Immature natural killer cell (primary cell): ENCODE data around the gene LOXL4. TPM values are rescaled to one million over a fixed set of nuclear protein-coding genes. Genes with fewer than 3 reads are reported as not detected.

Experiments used
- DNase-seq, 3 donors: peaks; one replicate each; pipeline ENCODE4 v3.0.0; 2022; ENCODE audit warnings: mixed read lengths in 1 of 3
- H3K27ac Mint-ChIP-seq, 6 donors: one replicate each; pipeline ENCODE4 v1.8.0; 2020; ENCODE audit warnings: mixed read lengths in 6 of 6, mild to moderate bottlenecking in 5 of 6, inconsistent platforms in 4 of 6, moderate library complexity in 3 of 6
- H3K27me3 Mint-ChIP-seq, 3 donors: one replicate each; pipeline ENCODE4 v1.8.0; 2020 to 2021; ENCODE audit warnings: low read depth in 3 of 3, mild to moderate bottlenecking in 3 of 3, mixed read lengths in 3 of 3, moderate library complexity in 3 of 3, inconsistent platforms in 1 of 3
- H3K36me3 Mint-ChIP-seq, 3 donors: one replicate each; pipeline ENCODE4 v1.8.0; 2020; ENCODE audit warnings: mixed read lengths in 3 of 3, inconsistent platforms in 2 of 3, mild to moderate bottlenecking in 2 of 3
- H3K4me1 Mint-ChIP-seq, 2 donors: one replicate each; pipeline ENCODE4 v1.8.0; 2020; ENCODE audit warnings: inconsistent platforms in 2 of 2, mild to moderate bottlenecking in 2 of 2, mixed read lengths in 2 of 2, moderate library complexity in 1 of 2
- H3K4me3 Mint-ChIP-seq, 5 donors: one replicate each; pipeline ENCODE4 v1.8.0; 2020; ENCODE audit warnings: mild to moderate bottlenecking in 5 of 5, mixed read lengths in 5 of 5, inconsistent platforms in 3 of 5, moderate library complexity in 3 of 5
- H3K9me3 Mint-ChIP-seq, 6 donors: one replicate each; pipeline ENCODE4 v1.8.0; 2020; ENCODE audit warnings: mild to moderate bottlenecking in 6 of 6, mixed read lengths in 6 of 6, inconsistent platforms in 4 of 6, moderate library complexity in 3 of 6
- polyA plus RNA-seq, 3 donors: library from polyadenylated mRNA; unstranded; fragments of 300-500 nt; fragmentation: Illumina TruSeq; gene quantifications; one replicate each; pipeline ENCODE4 v1.2.3, GENCODE V29; 2021

The LOXL4 gene
- polyA plus RNA-seq: under 1 TPM in 1 of 3 donors, not detected in 2; 0.18 TPM

DNA sequence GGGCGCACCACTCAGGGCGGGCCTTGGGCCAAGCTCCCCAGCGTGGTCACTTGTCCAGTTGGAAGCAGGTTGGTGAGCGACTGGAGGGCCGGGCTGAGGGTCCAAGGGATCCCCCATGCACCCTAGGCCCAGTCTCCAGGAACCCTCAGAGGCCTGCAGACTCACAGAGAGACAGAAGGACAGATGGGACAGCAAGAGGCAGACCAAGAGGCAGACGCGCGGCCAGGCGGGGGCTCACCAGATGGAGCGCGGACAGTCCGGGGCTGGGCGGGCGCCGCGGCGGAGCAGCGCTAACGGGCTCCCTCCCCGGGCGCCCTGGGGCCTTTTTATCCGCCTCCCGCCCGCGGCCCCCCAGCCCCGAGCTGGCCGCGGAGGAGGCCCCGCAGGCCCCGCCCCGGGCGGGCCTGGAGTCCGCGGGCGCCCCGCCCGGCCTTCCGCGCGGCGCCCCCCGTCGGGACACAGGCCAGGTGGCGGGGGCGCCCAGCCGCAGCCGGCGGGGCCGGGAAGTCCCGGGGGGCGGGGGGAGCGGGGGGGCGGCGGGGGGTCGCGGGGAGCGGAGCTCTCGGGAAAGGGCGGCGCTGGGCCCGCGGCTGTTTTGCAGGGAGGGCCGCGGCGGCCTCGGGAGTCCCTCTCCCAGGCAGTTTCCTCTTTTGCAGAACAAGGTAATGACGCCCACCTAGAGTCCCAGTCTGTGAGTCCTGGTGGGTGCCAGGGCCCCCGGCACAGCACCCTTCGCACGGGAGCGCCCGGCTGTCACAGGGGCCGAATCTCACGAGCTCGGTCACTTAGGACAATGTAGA, at the start of gene LOXL4:
Gene LOXL4 (minus strand): TSS at position 301 of the 800 bp plus-strand sequence. CDS start 5,175 bp downstream, outside the sequence.
- Mint-ChIP-seq H3K27ac (peak within 1 kb of the TSS in 4 of 6 donors; percentile 14 to 76 (median 40)), H3K27me3 (peaks cover 8 to 32% (median 15%) of the 10 kb centered on the region in 3 donors), H3K9me3 (no peaks in the 10 kb centered on the region), H3K36me3 (no peaks in the 10 kb centered on the region), H3K4me1 (peaks cover 0 to 9% of the 10 kb centered on the region in 2 donors), H3K4me3 (peak within 1 kb of the TSS; percentile 76 to 89 (median 81))
- peak; percentile 28 to 37 (median 31) for DNase-seq

DNA sequence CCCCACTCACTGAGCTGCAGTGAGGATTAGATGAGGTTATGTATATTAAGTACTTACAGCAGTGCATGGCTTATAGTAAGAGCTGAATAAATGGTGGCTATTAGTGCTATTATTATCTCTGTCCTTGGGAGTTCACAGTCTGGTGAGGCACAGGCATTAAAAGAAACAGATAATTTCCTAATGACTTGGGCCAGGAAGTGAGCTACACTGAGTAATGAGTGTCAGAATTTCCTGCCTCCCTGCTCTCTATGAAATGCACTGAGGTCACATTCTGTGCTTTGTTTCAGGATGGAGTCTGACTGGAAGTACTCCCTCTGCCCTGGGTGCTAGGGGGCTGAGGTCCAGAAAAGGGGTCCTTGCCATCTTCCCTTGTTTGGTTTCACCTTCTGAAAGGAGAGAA, 48.7 kb upstream of the LOXL4 start:
- Mint-ChIP-seq H3K9me3 (no peaks in the 10 kb centered on the region), H3K36me3 (no peaks in the 10 kb centered on the region), H3K27ac (peak overlapping the region in 1 of 6 donors; percentile 51), H3K4me1 (no peaks in the 10 kb centered on the region), H3K4me3 (no peak overlapping the region), H3K27me3 (peaks cover 0 to 3% (median 1%) of the 10 kb centered on the region in 3 donors)
- DNase-seq: no peak

DNA sequence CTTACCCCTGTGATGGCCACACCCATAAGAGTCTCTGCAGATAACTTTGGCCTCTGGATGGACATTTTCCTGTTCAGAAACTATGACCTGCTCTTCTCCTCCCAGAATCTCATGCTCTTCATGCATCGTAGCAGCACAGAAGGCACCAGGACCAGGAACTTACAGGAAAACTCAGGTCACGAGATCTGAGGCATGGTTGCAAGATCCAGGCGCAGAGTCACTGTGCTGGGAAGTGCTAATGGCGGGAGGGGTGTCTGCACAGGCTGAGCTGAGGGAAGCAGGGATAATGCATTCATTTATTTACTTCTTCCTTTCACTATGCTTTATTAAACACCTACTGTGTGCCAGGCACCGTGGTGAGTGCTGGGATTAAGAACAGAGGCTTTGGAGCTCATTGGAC, 48.2 kb upstream of the LOXL4 start:
- H3K4me1 Mint-ChIP-seq: no peaks in the 10 kb centered on the region
- H3K4me3 Mint-ChIP-seq: no peak overlapping the region
- no peaks in the 10 kb centered on the region for H3K36me3 Mint-ChIP-seq
- no peak for DNase-seq
- peaks cover 0 to 6% (median 0%) of the 10 kb centered on the region in 3 donors for H3K27me3 Mint-ChIP-seq
- H3K27ac Mint-ChIP-seq: no peak overlapping the region
- H3K9me3 Mint-ChIP-seq: no peaks in the 10 kb centered on the region

DNA sequence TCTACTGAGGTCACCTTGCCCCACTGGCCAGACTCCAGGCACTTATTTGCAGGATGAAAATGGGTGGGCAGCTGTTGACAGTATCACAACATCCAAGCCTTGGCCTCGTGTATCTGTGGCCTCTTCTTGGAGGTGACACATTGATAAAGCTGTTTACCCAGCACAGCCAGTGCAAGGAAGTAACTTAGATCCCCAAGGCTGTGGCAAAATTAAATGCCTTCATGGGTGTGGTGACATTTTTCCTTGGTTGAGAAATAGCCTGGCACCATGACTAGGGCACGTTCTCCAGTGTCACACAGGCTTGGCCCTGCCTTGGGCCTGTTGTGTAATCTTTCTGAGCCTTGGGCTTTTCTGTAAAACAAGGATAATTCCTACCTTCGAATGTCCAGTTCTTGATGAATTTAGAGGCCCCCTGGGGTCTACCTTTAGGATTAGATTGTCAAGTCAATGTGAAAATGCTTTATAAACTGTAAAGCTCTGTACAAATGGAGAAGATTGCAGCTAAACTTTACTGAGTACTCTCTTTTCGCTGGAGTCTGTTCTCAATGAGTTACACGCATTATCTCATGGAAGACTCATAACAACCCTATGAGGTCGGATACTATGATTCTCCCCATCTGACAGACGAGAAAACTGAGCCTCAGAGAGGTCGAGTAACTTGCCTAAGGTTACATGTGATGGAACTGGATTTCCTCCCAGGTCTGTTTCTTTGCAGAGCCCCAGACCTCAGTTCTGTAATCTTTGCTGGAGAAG, 46.7 kb upstream of the LOXL4 start:
- peaks cover 0 to 8% (median 0%) of the 10 kb centered on the region in 3 donors for H3K27me3 Mint-ChIP-seq
- no peak overlapping the region for H3K27ac Mint-ChIP-seq
- H3K4me1 Mint-ChIP-seq: no peaks in the 10 kb centered on the region
- no peak for DNase-seq
- no peak overlapping the region for H3K4me3 Mint-ChIP-seq
- H3K9me3 Mint-ChIP-seq: no peaks in the 10 kb centered on the region
- H3K36me3 Mint-ChIP-seq: no peaks in the 10 kb centered on the region

DNA sequence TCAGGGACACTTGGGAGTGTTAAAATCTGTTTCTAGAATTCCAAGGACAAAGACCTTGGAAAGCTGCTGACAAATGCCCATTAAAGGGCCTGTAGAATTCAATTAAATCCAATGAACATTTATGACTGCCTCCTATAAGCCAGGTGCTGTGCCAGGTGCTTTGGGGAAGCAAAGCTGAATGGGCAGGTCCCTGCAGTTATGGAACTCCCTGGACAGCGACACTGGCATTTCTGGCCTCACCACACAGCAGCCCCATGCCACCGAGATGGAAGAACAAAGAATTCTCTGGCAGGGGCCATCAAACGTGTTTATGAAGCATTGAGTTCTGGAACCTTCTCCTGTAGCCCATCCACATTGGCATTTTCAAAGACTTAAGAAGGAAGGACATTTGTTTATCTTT, 45.6 kb upstream of the LOXL4 start:
- no peaks in the 10 kb centered on the region for H3K9me3 Mint-ChIP-seq
- H3K27me3 Mint-ChIP-seq: peaks cover 2 to 8% (median 5%) of the 10 kb centered on the region in 3 donors
- H3K27ac Mint-ChIP-seq: no peak overlapping the region
- DNase-seq: no peak
- H3K36me3 Mint-ChIP-seq: no peaks in the 10 kb centered on the region
- H3K4me3 Mint-ChIP-seq: no peak overlapping the region
- no peaks in the 10 kb centered on the region for H3K4me1 Mint-ChIP-seq

DNA sequence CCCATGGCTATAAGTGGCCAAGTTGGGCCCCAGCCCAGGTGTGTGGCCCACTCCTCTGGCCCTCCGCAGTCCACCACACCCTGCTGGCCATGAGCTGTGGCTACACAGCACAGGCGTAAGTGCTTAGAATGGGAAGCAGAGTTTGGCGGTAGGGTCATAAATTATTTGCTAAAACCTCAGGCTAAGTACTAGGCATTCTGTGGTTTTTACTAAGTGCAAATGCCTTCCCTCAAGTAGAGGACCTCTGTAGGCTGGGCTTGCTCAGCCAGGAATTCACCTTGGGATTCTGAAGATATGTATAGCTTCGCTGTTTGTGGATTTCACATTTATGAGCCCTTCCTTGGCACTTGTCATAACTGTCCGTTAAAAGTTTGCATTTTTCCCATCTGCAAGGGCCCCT, 44.8 kb upstream of the LOXL4 start:
- no peak for DNase-seq
- Mint-ChIP-seq H3K27me3 (peaks cover 2 to 8% (median 5%) of the 10 kb centered on the region in 3 donors), H3K4me3 (no peak overlapping the region), H3K4me1 (no peaks in the 10 kb centered on the region), H3K36me3 (no peaks in the 10 kb centered on the region), H3K9me3 (no peaks in the 10 kb centered on the region), H3K27ac (no peak overlapping the region)

DNA sequence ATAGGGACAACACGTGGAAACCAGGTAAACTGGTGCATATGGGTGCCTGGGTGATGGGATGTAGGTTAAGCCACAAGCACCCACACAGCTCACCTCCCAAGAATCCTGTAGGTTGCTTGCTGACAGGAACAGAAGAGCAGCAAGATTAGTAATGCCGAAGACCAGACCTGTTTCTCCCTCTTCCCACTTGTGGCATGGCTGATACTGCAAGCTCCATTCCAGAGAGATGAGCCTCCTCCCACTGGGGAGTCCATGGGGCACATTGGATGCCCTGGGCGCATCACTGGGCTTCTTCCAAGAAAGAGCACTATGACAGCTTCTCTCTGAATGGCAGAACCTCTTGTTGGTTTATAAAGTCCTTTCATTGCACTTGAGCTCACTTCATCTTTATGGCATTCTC, 44.4 kb upstream of the LOXL4 start:
- Mint-ChIP-seq H3K27ac (no peak overlapping the region), H3K9me3 (no peaks in the 10 kb centered on the region), H3K27me3 (peaks cover 3 to 8% (median 5%) of the 10 kb centered on the region in 3 donors), H3K4me3 (no peak overlapping the region), H3K36me3 (no peaks in the 10 kb centered on the region), H3K4me1 (no peaks in the 10 kb centered on the region)
- DNase-seq: no peak

DNA sequence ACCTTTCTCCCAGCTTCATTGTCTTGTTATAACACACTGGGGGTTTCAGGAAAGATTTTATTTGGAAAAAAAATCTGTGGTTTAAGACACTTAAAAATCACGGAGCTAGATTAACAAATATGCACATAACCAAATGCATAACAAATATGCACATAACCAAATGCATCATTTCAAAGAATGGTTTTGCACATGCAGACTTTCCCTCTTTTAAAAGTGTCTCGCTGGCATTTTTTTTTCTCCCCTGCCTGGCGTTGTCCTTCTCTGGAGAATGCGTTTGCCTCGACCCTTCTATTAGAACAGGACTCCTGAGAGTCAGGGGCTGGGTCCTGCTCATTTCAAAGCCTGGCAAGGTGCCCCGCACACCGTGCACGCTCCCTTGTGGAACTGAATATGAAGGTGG, 42.7 kb upstream of the LOXL4 start:
- no peaks in the 10 kb centered on the region for H3K4me1 Mint-ChIP-seq
- H3K27ac Mint-ChIP-seq: no peak overlapping the region
- no peak overlapping the region for H3K4me3 Mint-ChIP-seq
- peaks cover 5 to 12% (median 6%) of the 10 kb centered on the region in 3 donors for H3K27me3 Mint-ChIP-seq
- H3K36me3 Mint-ChIP-seq: no peaks in the 10 kb centered on the region
- H3K9me3 Mint-ChIP-seq: no peaks in the 10 kb centered on the region
- DNase-seq: no peak

DNA sequence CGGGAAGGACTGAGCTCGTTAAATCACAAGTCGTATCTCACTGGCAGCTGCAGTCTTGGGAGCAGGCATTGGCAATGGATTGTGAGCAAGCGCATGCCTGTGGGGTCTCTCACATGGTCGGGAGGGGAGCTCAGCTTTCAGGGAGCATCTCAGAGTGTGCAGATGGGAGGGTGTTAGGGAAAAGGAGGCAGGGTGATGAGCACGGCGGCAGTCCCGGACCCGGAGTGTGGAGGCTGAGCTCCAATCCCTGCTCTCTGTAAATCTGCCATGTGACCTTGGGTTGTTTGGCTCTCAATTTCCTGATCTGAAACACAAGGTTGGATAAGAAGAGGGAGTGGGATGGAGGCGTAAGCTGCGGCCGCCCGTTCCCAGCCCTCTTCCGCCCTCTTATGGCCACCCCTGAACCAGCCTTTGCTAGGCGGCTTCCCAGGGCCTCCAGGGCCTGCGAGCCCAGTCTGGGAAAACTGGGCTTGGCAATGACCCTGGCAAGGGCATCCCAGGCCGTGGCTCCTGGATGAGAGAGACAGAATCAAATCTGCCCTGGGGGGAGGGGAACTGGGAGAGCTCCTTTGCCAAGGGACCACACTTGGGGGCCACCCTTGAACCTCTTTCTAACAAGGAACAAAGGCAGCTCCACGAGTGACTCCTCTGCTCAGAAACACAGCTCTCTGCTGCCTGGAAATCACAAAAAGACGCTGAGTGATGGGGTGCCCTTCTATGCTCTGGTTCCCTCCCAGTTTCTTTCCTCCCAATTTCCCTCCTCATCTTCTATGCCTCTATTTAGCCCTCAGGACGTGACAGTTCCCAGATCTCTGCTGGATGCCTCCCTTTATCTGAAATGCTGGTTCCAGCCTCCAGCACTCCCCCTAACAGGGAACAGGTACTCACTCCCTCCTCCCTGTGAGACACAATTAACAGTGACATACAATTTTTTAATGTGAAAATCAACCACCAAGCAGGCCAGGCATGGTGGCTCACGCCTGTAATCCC, 41.7 kb upstream of the LOXL4 start:
- Mint-ChIP-seq H3K36me3 (no peaks in the 10 kb centered on the region), H3K4me1 (no peaks in the 10 kb centered on the region), H3K4me3 (peak overlapping the region in 1 of 5 donors; percentile 42), H3K27me3 (peaks cover 5 to 15% (median 8%) of the 10 kb centered on the region in 3 donors), H3K9me3 (no peaks in the 10 kb centered on the region), H3K27ac (no peak overlapping the region)
- peak in 2 of 3 donors; percentile 8 to 10 for DNase-seq

DNA sequence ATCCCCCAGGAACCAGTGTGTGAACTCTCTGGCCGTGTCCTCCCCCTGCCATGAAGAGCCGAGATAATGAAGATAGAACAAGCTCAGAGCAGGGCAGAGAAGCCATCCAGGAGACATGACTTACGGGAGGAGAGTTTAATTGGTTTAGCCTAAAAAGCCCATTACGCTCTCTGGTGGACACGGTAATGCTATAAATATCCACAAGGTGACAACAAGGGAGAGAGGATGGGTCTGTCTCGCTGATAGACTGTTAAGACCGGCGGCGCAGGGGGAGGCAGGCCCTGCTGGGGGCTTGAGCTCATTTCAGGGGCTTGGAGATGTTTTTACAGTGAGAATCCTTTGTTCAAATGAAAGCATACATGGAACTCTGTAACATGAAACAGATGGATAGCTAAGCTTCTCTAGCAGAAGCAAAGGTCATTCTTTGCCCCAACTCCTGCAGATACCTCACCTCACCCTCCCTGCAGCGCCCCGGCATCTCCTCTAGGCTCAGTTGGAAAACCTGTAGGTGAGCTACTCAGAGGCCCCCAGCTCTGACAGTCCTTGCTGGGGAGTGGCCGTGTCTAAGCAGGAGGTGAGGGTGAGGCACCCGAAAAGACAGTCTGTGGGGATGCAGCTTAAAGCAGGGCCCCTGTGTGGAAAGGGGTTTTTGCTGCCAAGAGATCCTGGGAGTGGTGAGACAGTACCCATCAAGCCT, 40.8 kb upstream of the LOXL4 start:
- H3K27ac Mint-ChIP-seq: no peak overlapping the region
- peak overlapping the region in 1 of 5 donors; percentile 42 for H3K4me3 Mint-ChIP-seq
- H3K27me3 Mint-ChIP-seq: peaks cover 5 to 15% (median 8%) of the 10 kb centered on the region in 3 donors
- no peak for DNase-seq
- H3K9me3 Mint-ChIP-seq: no peaks in the 10 kb centered on the region
- H3K36me3 Mint-ChIP-seq: no peaks in the 10 kb centered on the region
- no peaks in the 10 kb centered on the region for H3K4me1 Mint-ChIP-seq

DNA sequence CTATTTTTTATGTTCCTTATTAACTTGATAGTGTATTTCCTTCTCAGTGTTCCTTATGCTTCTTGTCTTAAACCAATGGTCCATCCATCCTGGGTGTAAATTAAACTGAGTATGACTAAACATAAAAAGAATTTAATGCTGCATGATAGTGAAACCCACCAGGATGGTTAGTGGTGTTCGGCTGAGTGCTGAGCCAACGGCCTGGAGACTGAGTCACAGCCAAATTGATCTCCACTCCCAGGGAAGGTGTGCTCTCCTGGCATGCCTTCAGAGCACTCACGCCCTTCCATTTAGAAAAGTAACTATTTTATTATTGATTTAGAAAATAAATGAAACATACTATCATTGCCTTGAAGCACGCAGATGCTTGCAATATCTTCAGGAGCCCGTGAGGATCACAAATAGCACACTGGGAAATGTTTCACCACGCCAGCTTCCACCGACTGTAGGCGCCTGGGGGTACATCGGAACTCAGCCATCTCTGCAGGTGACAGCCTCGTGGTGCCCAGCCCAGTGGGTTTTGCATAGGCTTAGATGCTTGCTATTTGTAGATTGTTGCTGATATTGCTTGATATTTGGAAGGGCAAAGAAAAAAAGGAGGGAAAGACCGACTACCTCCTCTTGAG, 40.0 kb upstream of the LOXL4 start:
- Mint-ChIP-seq H3K27ac (no peak overlapping the region), H3K4me3 (no peak overlapping the region), H3K4me1 (no peaks in the 10 kb centered on the region), H3K9me3 (peaks cover 0 to 2% (median 0%) of the 10 kb centered on the region in 6 donors), H3K27me3 (peaks cover 5 to 15% (median 10%) of the 10 kb centered on the region in 3 donors), H3K36me3 (no peaks in the 10 kb centered on the region)
- no peak for DNase-seq

DNA sequence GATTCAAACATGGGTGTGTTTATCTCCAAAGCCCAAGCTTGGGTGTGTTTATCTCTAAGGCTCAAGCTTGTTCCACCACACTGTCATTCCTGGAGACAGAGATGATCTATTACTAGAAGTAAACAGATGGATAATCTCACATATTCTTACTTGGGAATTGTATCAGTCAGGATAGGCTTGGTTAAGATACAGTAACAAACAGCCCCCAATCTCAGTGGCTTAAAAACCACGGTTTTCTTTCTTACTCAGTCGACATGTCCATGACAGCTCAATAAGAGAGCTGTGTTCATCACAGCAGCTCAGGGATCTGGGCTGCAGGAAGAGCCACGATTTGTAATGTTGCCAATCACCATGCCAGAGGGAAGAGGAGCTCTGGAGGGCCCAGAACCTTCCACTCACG, 38.5 kb upstream of the LOXL4 start:
- H3K27me3 Mint-ChIP-seq: peaks cover 5 to 10% (median 10%) of the 10 kb centered on the region in 3 donors

More for the DNA sequence above, 38.5 kb upstream of the LOXL4 start:
- H3K9me3 Mint-ChIP-seq: peaks cover 0 to 2% (median 0%) of the 10 kb centered on the region in 6 donors
- H3K36me3 Mint-ChIP-seq: no peaks in the 10 kb centered on the region
- no peak overlapping the region for H3K27ac Mint-ChIP-seq
- no peaks in the 10 kb centered on the region for H3K4me1 Mint-ChIP-seq
- no peak overlapping the region for H3K4me3 Mint-ChIP-seq
- DNase-seq: no peak
